HG03354 (cell line): ENCODE results near the gene DYNC1H1.
A peak's percentile ranks its signal among the peaks of the same experiment; 100 is the strongest.
"Not testable (repeated sequence)": the region's sequence is repeated elsewhere in the genome, so short reads cannot be mapped to it uniquely, and the experiment has no call there.

ENCODE experiments used
- ATAC-seq: cut with Tn5 transposase; IDR thresholded peaks from one replicate; pipeline ENCODE4 v1.9.1; 2021; ENCODE audit warnings: mild to moderate bottlenecking; ENCODE audit not compliant: unreplicated experiment, poor library complexity, severe bottlenecking

DYNC1H1 gene

GRCh38 chr14:102079700-102079979, 115.3 kb downstream of the DYNC1H1 start:
- ATAC-seq, result no peak

GRCh38 chr14:102080183-102081080, 116.1 kb downstream of the DYNC1H1 start:
- no peak for ATAC-seq

DNA sequence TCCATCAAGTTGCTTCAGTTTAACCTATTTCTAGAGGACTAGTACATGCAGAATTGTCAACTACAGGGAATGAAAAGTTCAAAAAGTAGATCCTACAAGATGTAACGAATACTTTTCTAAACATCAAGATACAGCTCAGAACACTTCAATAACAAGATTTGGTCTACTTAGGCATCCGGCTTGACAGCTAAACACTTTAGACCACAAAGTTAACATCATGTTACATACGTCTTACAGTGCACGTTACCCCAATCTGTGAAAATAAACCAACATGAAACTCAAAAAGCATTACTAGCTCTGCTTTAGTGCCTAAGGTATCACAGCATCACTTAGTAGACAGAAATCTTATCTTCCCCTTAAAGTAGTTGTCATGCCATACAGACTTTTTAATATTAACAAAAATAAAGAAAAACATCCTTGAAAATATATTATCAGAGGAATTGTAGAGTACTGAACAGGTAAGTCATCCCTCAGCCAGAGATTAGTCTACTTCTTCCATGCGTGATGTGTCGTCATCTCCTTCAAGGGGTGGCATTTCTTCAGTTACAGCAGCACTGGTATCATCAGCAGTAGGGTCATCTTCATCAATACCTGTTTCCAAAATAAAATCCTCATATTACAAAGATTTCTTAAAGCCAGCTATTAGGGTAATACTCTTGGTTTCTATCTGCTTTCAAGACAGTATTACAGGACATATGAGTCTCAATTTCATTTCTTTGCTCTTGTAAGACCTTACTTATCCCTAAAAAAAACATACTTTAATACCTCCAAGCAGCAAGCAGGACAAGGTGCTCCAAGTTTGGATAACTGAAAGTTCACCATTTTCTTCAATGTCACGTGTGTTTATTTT, 117.1 kb downstream of the DYNC1H1 start:
- no peak for ATAC-seq

DNA sequence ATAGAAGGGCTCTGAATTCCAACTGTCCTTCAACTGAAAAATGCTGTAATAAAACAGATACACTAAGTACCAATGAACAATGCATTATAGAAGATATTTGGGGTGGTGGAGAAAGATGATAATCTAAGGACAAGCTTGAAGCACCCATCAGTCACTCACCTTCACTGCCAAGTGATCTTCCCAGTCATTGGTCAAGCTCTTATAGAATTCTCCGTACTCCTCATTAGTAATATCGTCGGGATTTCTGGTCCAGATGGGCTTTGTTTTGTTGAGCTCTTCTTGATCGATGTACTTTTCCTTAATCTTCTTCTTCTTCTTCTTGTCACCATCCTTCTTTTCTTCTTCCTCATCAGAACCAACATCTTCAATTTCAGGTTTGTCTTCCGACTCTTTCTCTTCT, 120.1 kb downstream of the DYNC1H1 start:
- ATAC-seq, result not testable (repeated sequence)

- ATAC-seq, result no peak
Measured at GRCh38 chr14:102084931-102085330, 120.6 kb downstream of the DYNC1H1 start.

GRCh38 chr14:102085488-102085887, 121.1 kb downstream of the DYNC1H1 start:
- ATAC-seq, result no peak

DNA sequence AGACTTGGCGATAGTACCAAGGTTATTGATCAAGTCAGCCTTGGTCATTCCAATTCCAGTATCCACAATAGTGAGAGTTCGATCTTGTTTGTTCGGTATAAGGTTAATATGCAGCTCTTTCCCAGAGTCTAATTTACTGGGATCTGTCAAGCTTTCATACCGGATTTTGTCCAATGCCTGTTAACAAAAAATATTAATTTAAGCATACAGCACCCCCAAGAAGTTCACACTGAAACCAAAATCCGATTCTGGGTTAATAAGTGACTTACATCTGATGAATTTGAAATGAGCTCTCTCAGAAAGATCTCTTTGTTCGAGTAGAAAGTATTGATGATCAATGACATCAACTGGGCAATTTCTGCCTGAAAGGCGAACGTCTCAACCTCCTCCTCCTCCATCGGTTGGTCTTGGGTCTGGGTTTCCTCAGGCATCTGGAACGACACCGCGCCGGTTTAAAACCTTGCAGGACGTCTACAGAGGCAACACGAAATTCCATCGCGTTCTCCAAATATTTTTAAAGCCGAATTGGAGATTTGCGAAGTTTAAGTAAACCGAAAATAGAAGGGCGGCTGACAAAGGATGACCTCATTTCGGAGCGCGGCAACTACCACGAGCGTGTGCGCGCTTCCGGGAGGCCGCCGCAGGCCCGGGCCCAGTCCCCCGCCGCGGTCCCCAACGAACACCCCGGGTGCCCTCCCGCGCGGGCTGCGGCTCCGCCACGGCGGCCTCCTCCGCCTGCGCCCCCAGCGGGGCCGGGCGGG, 121.8 kb downstream of the DYNC1H1 start:
- peak; percentile 45 for ATAC-seq

DNA sequence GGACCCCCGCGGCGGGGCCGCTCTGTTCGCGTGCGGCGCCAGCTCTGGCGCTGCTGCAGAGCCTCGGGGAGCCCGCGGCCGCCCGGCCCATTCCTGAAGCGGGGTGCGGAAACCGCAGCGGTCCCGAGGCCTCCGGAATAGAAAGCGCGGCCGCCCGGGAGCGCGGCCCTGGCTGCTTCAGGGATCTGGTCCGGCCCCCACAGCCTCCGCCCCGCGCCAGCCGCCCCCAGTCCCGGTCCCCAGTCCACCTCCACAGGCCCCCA, 122.3 kb downstream of the DYNC1H1 start:
- no peak for ATAC-seq

DNA sequence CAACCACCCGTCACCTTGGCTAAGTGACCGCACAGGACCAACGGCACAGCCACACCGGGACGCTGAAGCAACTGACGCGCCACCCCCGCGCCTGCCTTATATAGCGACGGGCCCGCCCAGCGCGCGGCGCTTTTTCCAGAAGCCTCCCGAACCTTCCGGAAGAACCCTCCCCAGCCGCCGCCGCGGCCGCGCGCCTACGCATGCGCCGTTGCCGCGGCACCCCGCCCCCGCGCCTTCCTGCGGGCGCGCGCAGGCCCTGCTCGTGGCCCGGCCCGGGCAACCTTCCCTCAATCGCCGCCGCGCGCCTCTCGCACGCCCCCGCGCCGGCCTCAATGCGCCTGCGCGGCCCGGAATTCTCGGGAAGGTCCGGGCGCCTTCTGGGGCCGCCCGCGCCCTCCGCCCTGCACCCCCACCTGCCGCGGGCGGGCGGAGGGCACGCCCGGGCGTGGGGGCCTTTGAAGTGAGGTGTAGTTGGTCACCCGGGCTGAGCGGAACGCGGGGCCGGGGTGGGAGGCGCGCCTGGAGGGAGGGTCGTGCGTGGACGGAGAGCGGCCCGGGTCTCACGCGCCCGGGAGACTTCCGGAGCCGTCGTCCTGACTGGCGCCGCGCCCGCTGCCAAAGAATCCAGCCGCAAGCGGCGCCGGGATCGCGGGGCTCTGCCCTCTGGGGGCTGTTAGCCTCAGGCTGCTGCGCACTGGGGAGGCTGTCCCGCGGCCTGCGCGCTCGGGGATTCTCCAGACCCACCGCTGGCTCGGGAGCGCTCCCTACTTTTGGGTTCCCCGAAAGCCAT, 122.8 kb downstream of the DYNC1H1 start, which contains the start of gene HSP90AA1:
Gene HSP90AA1 (minus strand): TSS at position 73 of the 790 bp plus-strand sequence. CDS start 666 bp downstream, outside the sequence.
- peak; percentile 75 for ATAC-seq

DNA sequence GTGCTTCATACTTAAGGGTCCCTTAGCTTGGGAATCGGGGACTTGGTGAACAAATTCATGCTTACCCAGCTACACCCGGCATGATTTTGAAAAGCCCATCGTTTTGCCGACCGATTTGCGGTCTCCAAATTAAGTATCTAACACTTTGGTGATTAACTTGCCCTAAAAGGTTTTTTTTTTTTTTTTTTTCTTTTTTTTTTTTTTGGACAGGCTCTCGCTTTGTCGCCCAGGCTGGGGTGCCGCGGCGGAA, 123.3 kb downstream of the DYNC1H1 start:
- no peak for ATAC-seq

DNA sequence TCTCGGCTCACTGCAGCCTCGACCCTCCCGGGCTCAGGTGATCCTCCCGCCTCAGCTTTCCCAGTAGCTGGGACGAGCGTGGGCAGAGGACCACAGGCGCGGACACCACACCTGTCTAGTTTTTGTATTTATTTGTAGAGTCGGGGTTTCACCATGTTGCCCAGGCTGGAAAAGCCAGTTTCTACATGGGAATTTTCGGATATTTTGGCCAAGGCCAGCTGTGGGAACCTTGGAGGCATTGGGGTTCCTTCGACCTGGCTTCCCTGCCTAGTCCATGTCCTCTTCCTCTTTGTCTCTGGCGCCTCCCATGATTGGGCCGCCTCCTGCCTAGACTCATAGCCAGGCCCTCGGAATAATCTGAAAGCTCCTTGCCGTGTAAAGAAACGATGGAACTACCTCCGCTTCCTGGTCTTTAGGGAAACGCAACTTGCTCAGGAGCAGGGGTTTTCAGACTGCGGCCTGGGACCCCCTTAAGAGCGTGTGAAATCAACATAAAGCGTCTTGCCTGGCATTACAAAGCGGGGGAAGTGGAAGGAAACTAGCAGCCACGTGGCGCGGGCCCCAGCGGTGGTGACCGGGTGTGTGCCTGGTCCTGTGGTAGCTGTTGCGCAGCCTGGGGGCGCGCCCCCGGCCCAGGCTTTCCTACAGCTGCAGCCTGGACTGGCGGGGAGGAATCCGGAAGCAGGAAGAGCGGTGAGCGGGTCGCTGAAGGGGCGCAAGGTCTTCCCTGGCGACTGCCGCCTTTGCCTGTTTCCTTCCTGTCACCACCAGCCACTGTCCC, 123.8 kb downstream of the DYNC1H1 start:
- ATAC-seq, result no peak

DNA sequence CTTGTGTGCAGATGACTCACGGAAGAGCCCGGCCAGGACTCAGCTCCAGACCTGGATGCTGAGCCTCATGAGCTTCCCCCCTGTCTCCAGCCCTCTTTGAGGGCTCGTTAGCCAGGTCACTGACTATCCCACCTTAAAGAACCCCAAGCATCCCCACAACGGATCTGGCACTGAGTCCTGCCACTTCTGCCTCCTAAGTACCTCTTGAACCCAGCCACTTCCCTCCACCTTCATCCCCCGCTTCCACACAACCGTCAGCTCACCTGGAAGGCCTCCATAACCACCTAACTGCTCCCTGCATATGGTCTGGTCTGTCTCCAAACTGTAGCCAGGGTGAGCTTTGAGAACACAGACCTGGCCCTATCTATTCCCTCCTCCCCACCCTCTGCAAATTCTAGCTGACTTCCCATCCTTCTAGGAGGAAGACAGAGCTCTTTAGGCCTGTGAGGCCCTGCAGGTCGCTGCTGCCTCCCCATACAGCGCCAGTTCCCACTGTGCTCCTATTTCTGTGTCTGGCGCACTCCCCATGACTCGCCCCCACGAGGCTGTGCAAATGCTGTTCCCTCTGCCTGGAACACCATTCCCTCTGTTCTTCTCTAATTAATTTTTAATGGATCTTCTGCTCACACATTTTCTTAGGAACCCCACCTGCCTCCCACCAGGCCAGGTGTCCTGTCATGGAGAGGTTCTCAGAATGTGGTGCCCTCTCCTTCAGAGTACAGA, 125.4 kb downstream of the DYNC1H1 start:
- ATAC-seq, result no peak

GRCh38 chr14:102090713-102091112, 126.3 kb downstream of the DYNC1H1 start:
- ATAC-seq, result no peak

GRCh38 chr14:102092806-102093205, 128.4 kb downstream of the DYNC1H1 start:
- no peak for ATAC-seq

- no peak for ATAC-seq
Measured at GRCh38 chr14:102094101-102094500, 129.7 kb downstream of the DYNC1H1 start.

GRCh38 chr14:102095231-102095870, 131.0 kb downstream of the DYNC1H1 start:
- no peak for ATAC-seq

DNA sequence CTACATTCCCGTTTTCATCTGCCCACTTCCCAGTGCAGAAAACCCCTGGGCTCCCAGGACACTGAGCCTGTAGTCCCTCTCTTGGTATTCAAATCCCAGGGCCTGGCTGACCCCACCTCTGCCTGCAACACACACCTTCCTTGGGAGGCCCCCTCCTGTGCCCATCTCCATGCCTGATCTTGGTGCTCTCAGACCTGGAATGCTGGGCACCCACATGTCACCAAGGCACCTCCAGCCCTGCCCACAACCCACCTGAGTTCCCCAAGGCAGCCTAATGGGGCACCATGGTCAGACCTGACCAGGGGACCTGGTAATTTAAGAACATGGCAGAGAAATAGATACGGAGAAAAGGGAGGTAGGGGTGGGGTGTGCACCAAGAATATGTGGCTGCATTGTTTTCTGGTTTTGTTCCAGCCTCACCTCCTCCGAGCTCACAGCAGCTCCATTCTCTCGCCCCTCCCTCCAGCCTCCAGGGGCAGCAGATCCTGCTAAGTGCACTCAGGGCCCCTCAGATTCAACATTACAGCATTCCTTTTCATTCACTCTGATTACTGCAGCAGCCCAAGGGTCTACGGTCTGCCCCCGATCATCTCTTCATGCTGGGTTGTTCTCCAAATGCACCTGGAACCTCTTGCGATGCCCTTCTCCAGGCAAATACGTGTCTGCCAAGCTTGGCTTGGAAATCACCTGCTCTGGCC, 131.6 kb downstream of the DYNC1H1 start:
- no peak for ATAC-seq
